DMS 273 (cell line): ENCODE data around the gene GTF3A.
A peak's percentile ranks its signal among the peaks of the same experiment; 100 is the strongest.

Experiments used
- DNase-seq: peaks from one replicate; lab custom pipeline; 2025; ENCODE audit not compliant: unreplicated experiment; lab: John Stamatoyannopoulos, UW

GTF3A gene

GRCh38 chr13:27446986-27447583 is 22.7 kb downstream of the GTF3A start:
- no peak for DNase-seq

GRCh38 chr13:27448308-27448707 is 23.9 kb downstream of the GTF3A start:
- no peak for DNase-seq

GRCh38 chr13:27449081-27449603 is 24.7 kb downstream of the GTF3A start:
- no peak for DNase-seq

- DNase-seq, result peak; percentile 96
Observed at GRCh38 chr13:27449936-27450828, 25.8 kb downstream of the GTF3A start, which contains the start of gene MTIF3. MTIF3 (minus strand) TSS chr13:27450564; CDS start chr13:27440448, 10,116 bp downstream.

- DNase-seq, result peak; percentile 42
Observed at GRCh38 chr13:27450921-27451471, 26.6 kb downstream of the GTF3A start.

GRCh38 chr13:27455331-27455855 is 31.0 kb downstream of the GTF3A start:
- no peak for DNase-seq

- no peak for DNase-seq
Observed at GRCh38 chr13:27461940-27462584, 37.6 kb downstream of the GTF3A start.

- DNase-seq, result no peak
Observed at GRCh38 chr13:27463500-27463899, 39.1 kb downstream of the GTF3A start.

- DNase-seq, result peak; percentile 12
Observed at GRCh38 chr13:27465611-27466010, 41.2 kb downstream of the GTF3A start.

- DNase-seq, result no peak
Observed at GRCh38 chr13:27466513-27466912, 42.1 kb downstream of the GTF3A start.

- no peak for DNase-seq
Observed at GRCh38 chr13:27470075-27470820, 45.8 kb downstream of the GTF3A start.

GRCh38 chr13:27472441-27472840 is 48.0 kb downstream of the GTF3A start:
- no peak for DNase-seq

- no peak for DNase-seq
Observed at GRCh38 chr13:27472941-27473340, 48.5 kb downstream of the GTF3A start.

GRCh38 chr13:27474751-27475268 is 50.4 kb downstream of the GTF3A start:
- no peak for DNase-seq

- DNase-seq, result peak; percentile 38
Observed at GRCh38 chr13:27476943-27477703, 52.7 kb downstream of the GTF3A start.

GRCh38 chr13:27481766-27482165 is 57.3 kb downstream of the GTF3A start:
- DNase-seq, result peak; percentile 49

- DNase-seq, result no peak
Observed at GRCh38 chr13:27482983-27483382, 58.6 kb downstream of the GTF3A start.

- DNase-seq, result no peak
Observed at GRCh38 chr13:27483421-27483820, 59.0 kb downstream of the GTF3A start.
